Left colon (tissue), 2 donors: ENCODE results near the gene INSYN2B. TPM values are rescaled to one million over a fixed set of nuclear protein-coding genes. Genes with fewer than 3 reads are reported as not detected.
"Not testable (repeated sequence)": the region's sequence is repeated elsewhere in the genome, so short reads cannot be mapped to it uniquely, and the experiment has no call there.

ENCODE experiments used
- ATAC-seq: fragments of 200-7000 bp; cut with Tn5 transposase; one replicate; pipeline ENCODE4 v1.9.1; 2020; ENCODE audit warnings: mild to moderate bottlenecking, moderate library complexity
- DNase-seq, 2 donors: peaks; one replicate each; pipeline ENCODE4 v3.0.0-alpha.2; 2020
- intact Hi-C, 2 donors: fragments of 100-400 bp; cut with DNase I in 1 of 2; cut with micrococcal nuclease in 1 of 2; formaldehyde crosslinking; loops; one replicate each; pipeline versions ENCODE4 v1.11.2 to v1.14.0; 2022; cut with DNase I, micrococcal nuclease
- total RNA-seq, 2 donors: library from RNA; stranded (reverse); fragmentation: NEBNext Ultra II Directional; extraction: Animal tissue kit (Norgen Biotek cat#: 25700); gene quantifications; one replicate each; pipeline ENCODE4 v1.2.1, GENCODE V29; 2021
- donor health status: DM: no; HTN: no; CAD: no.
- donor health status: DM: yes; HTN: yes; CAD: no.

INSYN2B gene
- total RNA-seq, 2 donors from 2014 or later: 0.14 TPM; not detected in 1

DNA sequence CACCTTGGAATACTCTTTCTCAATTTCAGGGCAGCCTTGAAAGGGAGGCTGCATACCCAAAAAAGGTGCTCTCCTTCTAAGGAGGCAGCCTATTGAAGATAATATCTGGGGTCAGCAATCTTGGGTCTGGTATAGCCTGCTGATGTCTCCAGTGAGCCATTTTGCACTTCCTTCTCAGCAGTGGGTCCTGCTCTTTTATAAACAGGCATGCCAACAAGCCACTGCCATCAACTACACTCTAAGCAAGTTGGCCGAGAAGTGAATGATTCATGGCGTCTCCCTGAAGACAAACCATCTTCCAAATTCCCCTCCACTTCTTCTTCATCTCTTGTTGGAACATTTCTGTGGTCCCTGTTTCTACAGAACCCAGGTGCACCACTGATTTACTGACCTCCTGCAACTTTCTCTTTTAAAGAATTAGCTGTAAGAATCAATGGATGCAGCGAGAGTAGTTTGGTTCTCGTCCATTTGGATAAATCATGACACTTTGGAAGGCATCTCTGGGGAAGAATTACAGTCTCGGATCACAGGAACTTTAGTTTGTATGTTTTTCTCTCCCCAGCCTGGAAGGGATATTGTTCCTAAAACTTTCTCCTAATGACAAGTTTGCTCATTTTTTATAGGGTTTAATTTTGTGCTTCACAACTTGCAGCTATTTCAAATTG is 108.3 kb downstream of the INSYN2B start:
- DNase-seq (no peak), ATAC-seq (no peak)
- intact Hi-C loops: no loop called here

DNA sequence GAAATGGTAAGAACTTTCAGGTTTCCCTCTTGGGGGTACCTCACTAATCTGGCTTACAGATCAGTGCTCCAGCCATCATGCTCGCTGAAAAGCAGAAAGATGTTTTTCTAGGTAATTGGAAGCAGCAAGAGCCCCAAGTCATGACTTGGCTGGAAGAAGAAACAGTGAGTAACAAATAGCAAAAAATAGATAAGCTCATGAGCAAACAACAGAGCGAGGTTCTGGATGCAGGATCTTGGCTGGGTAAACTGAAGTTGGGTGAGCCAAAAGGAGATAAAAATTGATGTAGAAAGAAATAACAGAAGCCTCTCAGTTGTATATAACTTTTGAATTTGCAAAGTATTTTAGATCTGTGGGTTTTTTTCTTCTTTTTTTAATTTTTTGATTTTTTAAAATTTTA is 110.1 kb downstream of the INSYN2B start:
- ATAC-seq (no peak), DNase-seq (no peak)
- intact Hi-C loops: no loop called here

DNA sequence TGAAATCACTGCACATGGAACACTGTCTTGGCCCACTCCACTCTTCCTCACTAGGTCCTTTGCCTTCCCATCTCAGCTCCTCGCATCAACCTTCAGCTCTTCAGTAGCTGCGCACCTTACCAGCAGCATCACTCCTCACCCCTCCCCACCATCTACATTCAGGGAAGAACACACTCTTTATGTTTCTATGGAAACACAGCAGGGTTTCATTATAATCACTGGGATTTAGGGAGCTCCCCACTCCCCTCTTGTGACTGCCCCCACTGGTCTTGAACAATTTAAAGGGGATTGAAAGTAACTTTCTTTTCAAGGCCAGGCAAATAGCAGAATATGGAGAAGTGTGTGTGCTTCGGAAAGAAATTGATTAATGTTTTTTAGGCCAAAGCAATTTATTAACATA is 111.2 kb downstream of the INSYN2B start:
- intact Hi-C loops: no loop called here
- DNase-seq (no peak), ATAC-seq (no peak)

DNA sequence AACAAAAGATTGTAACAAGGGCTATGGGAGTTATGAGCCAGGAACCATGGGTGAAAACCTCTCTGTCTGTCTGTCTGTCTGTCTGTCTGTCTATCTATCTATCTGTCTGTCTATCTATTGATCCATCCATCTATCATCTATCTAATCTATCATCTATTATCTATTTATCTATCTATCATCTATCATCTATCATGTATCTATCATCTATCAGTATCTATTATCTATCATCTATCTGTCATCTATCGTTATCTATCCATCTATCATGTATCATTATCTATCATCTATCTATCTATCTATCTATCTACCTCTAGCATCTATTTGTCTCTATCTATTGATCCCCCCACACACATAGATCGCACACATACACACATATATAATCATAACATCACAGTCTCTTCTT is 112.9 kb downstream of the INSYN2B start:
- ATAC-seq (no peak), DNase-seq (no peak)
- intact Hi-C loops: no loop called here

DNA sequence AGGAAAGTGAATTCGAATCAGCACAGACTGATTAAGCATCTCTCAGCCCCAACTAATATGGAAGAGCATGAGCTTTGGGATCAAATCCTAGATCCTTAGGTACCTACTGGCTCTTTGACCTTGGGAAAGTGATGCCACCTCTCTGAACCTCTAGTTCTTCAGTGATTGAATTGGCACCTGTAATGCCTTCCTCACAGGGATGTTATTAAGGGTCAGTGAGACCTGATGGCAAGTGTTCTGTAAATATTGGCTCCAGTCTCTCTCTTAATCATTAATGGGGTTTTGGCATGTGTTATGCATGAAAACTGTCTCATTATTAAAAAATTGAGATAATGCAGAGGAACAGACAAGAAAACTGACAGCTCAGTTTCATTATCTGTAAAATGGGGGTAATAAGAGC is 115.8 kb downstream of the INSYN2B start:
- ATAC-seq (no peak), DNase-seq (no peak)
- intact Hi-C loops: no loop called here

DNA sequence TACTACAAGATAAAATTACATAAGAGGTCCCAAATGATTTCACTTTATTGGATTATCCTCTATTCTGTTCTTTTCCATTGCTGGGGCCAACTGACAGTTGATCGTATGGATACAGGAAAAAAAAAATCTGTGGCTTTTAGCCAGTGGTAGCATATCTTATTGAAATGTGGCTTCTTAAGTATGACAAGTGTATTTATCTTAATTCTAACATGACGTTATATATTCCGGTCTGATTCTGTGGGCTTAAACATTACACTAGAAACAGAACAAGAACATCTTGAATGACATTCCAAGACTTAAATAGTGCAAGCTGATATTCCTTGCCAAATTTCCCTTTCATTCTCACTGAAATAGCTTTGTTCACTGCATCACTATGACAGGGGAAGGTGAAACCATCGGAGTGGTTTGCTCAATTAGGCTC is 117.9 kb downstream of the INSYN2B start:
- ATAC-seq: no peak
- DNase-seq: no peak
- intact Hi-C loops: no loop called here

DNA sequence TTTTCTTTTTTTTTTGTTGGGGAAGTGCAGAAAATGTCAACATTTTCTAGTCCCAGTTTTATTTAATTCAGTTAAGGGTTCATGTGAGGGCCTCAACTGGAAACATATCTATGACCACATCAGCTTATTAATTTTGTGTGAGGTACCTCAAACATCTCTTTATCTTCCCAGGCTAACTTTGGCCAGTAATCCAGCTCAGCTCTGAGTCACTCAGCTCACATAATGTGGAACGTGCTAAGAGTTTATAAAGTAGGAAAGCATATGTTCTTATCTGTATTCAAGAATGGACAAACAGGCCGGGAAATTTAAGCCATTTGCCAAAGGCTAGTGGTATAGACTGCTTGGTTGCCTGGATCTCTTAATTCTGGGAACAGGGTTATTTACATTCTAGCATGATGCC is 118.4 kb downstream of the INSYN2B start:
- DNase-seq: no peak
- intact Hi-C loops: no loop called here
- ATAC-seq: no peak

DNA sequence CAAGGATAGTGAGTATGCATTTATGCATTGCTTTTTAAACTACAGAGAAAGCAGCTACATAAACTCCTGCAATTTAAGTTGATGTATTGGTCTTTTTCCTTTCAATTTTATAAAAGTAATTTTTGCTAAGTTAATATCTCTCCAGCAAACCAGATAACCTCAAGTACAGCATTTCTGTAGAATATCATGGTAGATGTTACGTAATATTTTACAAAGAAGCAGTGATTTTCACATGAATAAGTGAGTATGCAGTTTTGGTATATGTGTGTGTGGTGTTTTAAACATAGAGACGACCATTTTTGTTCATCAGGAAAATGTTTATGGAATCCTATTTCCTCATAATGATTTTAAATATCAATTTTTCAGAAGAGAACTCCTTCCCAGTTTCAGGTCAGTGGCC is 118.9 kb downstream of the INSYN2B start:
- DNase-seq (no peak), ATAC-seq (no peak)
- intact Hi-C loops: no loop called here

DNA sequence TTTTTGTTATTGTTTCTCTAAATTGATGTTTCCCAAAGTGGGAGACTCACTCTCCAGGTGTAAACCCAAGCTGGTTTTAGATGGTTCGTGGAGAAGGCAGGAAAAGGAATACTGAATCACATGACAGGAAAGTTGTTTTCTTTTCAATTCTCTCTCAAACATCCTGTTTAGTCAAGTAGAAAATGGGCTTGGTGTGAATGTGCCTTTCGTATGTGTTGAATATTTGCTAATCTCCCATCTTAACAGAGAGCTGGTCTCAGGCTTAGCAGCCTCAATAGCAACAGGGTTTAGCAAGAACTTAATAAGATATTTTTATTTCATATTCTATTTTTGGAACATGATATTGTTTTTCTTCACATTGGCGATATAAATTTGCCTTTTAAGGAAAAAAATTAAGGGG is 119.7 kb downstream of the INSYN2B start:
- DNase-seq (no peak), ATAC-seq (no peak)
- intact Hi-C loops: no loop called here

DNA sequence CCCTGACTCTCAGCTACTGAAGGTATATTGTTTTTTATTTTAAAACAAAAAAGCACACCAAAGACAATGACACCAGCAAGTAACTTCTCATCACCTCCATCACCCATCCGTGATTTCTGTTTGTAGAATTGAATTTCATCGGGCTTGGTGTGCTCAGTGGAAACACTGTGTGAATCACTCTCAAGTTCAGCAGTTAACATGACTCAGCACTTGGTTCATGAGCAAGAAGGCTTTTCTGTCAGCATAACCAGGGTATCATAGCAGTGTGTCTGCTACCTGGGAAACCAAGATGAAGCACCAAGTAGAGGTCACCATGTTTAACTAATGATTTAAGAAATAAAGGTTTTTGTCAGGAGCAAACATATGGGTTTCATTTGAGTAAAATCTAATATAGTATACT is 123.7 kb downstream of the INSYN2B start:
- intact Hi-C loops: no loop called here
- no peak for ATAC-seq
- no peak for DNase-seq

DNA sequence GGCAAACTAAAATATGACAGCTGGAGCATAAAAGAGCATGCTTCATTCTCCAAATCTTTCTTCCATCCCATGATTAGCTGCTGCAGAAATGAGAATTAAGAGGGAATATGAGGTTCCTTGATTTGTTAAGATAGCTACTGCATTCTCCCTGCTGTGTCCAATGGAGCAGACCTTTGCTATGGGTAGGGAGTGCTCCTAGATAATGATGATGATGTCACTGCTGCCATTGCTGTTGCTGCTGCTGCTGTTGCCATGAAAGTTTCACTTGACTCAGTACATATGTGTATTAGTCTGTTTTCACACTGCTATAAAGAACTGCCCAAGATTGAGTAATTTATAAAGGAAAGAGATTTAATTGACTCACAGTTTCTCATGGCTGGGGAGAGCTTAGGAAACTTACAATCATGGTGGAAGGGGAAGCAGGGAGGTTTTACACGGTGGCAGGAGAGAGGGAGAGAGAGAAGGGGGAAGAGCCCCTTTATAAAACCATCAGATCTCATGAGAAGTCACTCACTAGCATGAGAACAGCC is 128.9 kb downstream of the INSYN2B start:
- ATAC-seq: no peak
- intact Hi-C loops: no loop called here
- no peak for DNase-seq

DNA sequence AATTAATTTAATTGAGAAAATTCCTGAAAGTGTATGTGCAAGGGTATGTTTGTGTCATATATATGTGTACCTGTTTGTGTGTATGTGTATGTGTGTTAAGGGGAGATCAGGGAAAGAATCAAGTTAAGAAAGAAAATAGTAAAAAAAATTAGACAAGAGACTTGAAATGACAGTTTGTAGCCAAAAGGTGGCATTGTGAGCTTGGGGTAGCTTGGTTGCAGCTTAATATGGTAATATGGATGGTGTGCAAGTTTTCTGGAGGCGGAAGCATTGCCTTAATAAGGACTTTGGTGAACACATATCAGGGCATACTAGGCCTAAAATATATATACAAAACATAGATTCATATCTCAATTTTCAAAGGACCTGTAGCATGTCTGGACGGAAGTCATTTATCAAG is 129.9 kb downstream of the INSYN2B start:
- DNase-seq (no peak), ATAC-seq (no peak)
- intact Hi-C loops: no loop called here

DNA sequence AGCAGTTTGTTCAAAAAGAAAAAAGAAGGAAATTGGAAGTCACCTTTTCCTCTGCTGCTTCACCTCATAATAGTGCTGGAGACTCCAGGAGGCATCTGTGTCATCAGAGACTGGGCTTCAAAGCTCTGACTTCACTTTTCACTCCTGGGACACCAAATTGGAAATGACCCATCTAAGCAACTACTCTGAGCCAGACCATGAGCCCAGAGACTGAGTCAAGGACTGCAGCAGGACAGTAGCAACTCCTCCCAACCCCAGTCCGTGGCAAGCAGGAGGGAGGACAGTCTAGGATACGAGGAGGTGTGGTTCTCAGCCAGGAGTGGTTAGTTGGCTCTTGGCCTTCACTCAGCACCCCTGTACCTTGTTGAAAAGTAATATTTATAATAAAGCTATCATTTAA is 131.5 kb downstream of the INSYN2B start:
- ATAC-seq (no peak), DNase-seq (no peak)
- intact Hi-C loops: no loop called here

DNA sequence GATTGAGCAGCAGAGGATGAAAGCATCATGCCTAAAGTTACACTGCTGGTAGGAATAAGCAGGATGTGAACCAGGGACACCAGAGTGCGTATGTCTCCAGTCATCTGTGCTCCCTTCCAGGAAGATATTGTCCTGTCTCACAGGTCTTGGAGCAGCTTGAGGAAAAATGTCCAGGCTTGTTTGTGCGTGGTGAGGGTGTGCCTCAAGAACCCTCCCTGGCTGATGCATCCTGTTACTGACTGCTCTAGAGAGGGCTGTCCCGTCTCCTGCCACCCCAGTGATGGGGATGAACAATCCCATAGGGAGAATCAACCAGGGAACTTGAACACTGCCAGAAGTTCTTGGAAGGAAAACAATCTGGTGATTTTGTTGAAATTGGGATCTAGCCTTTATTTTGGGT is 132.0 kb downstream of the INSYN2B start:
- ATAC-seq (no peak), DNase-seq (no peak)
- intact Hi-C loops: no loop called here

DNA sequence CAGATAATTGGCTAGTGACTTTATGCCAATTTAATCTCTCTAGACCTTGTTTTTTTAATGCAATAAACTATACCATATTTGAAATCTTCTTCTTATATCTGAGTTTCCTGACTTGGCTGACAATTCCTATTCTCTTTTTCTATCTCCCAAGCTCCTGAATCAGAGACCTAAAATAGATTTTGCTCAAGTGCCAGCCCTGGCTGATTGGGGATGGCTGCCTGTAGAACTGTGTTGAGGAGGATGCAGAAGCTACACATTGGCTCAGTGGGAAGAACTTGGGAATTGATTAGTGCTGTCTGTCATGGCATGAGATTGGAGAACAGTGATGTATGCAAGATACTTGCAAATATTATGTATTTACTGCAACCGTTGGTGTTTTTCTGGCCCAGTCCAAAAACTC is 132.8 kb downstream of the INSYN2B start:
- DNase-seq: no peak
- ATAC-seq: no peak
- intact Hi-C loops: no loop called here

DNA sequence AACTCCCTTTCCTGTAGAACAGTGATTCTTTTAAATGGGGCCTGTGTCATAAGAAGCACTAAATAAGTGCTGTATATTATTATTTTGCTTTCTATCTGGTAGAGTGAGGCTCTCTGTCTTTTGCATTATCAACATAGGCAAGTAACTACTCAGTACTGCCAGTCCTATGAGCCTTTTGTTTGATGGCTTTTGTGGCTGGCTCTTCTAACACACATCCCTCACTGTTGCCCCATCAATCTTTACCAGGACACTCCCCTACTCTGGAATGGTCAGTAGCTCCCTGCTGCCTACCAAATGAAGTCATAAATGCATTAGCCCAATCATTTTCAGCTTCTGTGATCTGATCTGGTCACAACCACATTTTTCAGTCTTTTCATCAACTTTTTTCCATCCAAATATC is 137.6 kb downstream of the INSYN2B start:
- intact Hi-C loops: no loop called here
- DNase-seq: no peak
- no peak for ATAC-seq

DNA sequence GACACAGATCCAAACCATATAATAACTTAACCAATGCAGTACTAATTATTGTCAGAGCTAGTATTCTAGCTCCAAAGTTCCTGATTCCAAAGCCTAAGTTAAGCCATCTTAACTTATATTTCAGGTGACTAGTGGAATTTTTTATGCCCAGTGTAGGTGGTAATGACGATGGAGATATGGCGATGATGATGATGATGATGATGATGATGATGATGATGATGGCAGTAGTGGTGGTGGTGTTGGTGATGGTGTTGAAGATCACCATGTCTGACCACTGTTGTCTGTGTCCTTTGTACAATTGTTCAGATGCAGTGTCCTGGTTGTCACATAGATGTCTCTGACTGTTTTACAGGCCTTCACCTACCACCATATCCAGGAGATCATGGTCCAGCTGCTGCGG is 139.9 kb downstream of the INSYN2B start:
- intact Hi-C loops: no loop called here
- no peak for DNase-seq
- ATAC-seq: no peak

DNA sequence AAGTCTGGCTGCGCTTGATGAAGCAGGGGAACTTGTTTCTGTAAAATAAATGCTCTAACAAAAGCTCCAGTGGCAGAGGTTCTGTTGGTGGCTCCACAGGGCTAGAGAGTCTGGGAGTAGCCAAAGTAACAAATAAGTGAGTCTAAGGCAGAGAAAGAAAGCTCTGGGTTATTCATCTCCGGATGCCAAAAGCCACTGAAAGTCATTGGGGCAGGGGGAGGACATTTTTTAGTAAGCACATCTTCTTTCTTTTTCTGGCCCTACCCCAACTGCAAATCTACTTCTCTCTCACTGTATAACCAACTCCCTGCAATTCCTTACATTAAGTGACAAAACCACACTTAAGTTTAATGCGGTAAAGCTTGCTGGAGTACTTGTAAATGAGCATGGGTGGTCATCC is 141.6 kb downstream of the INSYN2B start:
- intact Hi-C loops: no loop called here
- ATAC-seq (no peak), DNase-seq (no peak)

DNA sequence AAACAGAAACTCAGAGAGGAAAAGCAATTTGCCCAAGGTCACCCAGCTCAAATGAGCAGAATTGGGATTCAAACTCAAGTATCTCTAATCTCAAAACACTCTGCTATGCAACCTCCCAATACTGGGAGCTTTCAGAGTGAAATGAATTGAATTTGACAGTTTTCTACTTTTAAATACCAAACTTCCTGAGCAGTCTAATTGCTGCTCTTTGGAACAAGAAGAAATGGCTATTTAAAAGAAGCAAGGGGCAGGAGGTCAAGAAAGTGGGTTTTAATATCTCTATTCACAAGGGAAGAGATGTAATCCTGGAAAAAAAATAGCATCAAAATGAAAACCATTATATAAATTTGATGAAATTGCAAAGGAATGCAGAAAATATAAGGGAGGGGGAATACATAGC is 142.6 kb downstream of the INSYN2B start:
- intact Hi-C loops: no loop called here
- DNase-seq (no peak), ATAC-seq (no peak)

DNA sequence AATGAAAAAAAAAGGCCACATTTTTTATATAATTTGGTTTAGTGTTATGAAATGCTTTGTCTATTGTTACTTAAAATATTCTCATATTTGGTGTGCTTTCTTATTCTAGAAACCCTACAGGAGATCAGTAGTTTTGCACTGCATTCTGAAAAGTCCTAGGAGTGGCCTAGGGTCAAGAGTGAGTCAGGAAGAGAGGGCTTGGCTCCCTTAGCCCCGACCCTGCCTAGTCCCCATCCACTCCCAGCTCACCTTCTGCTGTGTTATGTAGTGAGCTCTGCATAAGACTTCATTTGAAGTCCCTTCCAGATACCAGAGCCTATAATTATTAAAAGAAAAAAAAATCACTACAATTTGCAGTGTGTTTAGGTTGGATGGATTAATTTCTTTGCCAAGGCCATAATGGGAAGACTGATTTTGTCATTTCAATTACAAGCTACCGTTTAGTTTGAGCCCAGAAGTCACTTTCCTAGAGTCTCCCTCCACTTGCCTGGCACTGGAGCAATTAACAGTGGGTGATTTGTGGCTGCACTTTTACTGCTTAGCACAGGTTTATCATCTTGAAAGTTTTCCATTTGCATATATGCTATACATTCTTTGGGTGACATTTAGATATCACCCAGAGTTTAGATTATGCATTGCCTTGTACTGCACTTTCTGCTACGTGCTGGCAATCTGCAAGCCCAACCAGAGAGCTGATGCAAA is 143.3 kb downstream of the INSYN2B start:
- DNase-seq (no peak), ATAC-seq (no peak)
- intact Hi-C loops: no loop called here

DNA sequence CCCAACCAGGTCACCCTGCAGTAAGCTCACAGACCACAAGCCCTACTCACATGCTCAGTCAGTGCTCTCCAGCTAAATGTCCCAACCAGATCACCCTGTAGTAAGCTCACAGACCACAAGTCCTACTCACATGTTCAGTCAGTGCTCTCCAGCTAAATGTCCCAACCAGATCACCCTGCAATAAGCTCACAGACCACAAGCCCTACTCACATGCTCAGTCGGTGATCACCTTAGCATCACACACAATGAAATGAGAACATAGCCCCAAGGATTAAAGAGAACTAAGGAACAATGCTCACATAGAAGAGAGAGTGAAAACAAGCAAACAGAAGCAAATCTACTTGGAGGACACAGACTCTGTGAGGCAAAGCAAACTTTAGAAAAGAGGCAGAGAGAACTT is 145.8 kb downstream of the INSYN2B start:
- ATAC-seq, intact Hi-C loops, DNase-seq: not testable (repeated sequence)
